DLD1 (cell line): ENCODE data around the gene PLBD2.

Source experiments
- in situ Hi-C: cut with HindIII; loops from 2 replicates; pipeline ENCODE4 v1.10.0; 2017; ENCODE audit warnings: low sequenced_read_pairs

Gene PLBD2

DNA sequence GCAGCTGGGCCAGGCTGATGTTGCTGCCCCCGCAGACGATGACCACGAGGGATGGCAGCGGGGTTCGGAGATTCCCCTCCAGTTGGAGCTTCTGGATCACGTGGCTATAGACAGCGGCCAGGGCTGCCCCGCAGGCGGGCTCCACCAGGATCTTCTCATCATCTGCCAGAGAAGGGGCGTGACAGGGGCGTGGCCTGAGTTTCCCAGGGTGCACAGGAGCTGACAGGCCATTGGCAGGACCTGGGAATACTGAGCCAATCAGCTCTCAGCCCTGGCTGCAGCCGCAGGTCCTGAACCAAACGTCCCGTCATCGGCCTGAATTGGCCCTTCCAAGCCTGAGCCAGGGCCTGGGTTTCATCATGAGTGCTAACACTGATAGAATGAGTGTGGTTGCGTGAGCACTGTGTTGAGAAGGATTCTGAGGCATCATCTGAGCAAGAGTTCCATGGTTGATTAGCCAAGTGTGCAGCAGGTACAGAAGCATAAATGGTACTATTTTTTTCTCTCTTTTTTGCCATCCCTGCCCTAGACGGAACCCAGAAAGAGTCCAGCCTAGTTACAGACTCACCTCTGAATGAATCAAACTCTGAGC lies 34.7 kb downstream of the PLBD2 start:
- in situ Hi-C loops, result no loop called here

DNA sequence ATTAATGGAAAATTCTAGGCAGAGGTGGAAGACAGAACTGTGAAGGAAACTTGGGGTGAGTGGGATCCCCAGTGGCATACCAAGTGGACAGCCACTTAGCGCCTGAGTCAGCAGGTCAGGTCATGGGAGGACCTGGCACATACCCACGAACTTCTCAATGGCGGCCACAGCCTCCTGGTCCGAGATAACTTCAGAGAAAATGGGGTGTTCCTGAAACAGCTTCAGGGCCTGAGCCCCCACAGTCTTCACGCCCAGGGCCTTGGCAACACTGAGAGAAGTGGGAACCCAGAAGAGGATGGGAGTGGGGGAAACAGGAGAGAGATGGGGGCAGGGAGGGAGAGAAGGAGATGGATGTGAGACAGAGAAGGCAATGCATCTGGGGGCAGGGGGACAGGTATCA lies 35.4 kb downstream of the PLBD2 start:
- in situ Hi-C loops, result no loop called here

DNA sequence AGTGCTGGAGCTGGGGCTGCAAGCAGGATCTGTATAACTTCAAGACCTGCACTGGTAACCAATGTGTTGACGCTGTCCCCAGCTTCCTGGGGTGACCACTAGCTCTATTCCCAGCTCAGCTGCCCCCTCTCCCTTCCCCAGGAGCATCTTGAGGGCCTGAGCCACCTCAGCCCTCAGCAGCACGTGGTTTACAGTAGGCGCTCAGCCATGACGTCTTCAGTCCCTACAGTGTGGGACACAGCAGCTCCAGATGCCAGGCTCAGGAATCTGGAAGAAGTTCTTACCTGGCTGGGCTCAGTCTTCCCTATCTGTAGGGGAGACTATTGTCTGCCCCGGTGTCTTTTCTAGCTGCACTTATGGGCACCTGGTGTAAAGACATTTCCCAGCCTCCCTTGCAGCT lies 36.7 kb downstream of the PLBD2 start:
- in situ Hi-C loops, result no loop called here

- in situ Hi-C loops, result no loop called here
Measured at GRCh38 chr12:113396200-113396599, 37.8 kb downstream of the PLBD2 start.

GRCh38 chr12:113396828-113397496 lies 38.6 kb downstream of the PLBD2 start:
- in situ Hi-C loops, result no loop called here

- in situ Hi-C loops, result no loop called here
Measured at GRCh38 chr12:113397497-113398197, 39.3 kb downstream of the PLBD2 start.

DNA sequence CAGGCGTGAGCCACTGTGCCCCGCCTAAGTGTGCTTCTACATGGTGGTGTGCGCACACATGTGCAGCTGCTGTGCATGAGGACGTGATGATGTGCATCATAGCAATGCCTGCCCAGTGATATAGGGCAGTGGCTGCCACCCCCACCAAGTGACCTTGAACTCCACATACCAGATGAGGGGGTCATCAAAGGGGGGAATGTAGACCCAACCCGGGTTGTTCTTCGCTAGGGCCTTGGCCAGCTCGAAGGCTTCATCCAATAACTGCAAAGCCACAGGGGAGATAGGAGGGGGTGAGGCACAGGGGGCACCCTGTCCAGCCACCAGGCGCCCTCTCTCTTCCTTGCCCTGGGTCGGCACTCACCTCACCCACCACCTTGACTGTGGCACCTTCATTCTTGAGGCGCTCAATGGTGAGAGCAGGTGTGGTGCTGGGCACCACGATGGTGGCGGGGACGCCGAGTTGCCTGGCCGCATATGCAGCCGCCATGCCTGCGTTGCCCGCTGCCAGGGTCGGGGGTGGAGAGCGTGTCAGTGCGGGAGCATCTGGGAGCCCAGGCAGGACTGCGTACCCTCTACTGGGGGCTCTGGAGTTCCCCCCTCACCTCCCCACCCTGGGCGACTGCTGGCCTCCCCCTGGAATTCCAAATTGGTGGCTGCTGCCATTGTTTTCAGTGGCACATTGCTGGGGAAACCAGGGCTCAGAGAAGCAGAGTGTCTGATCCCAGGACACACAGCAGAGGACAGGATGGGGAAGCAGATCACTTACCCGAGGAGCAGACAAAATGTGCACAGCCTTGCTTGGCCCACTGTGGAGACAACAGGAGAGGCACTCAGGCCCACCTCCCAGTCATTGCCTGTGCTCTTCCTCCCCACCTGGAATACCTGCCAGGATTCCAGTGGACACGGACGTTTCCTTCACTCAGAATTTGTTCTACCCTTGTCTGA lies 40.2 kb downstream of the PLBD2 start:
- in situ Hi-C loops, result no loop called here

DNA sequence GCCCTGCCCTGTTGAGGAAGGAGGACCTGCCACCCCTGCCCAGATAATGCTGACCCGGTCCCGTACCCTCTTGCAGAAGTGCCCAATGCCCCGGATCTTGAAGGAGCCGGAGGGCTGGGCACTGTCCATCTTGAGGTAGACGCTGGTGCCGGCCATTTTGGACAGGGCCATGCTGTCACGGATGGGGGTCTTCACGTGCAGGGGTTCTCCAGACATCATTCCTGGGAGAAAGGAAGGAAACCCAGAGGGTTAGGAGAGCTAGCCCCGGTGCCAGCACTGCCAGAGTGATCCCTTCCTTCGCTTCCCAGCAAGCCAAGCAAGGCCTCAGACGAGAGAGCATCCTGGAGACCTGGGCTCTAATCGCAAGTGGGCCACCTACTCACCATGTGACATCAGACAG lies 41.1 kb downstream of the PLBD2 start:
- in situ Hi-C loops, result no loop called here

- in situ Hi-C loops, result no loop called here
Measured at GRCh38 chr12:113400362-113400761, 42.0 kb downstream of the PLBD2 start.

DNA sequence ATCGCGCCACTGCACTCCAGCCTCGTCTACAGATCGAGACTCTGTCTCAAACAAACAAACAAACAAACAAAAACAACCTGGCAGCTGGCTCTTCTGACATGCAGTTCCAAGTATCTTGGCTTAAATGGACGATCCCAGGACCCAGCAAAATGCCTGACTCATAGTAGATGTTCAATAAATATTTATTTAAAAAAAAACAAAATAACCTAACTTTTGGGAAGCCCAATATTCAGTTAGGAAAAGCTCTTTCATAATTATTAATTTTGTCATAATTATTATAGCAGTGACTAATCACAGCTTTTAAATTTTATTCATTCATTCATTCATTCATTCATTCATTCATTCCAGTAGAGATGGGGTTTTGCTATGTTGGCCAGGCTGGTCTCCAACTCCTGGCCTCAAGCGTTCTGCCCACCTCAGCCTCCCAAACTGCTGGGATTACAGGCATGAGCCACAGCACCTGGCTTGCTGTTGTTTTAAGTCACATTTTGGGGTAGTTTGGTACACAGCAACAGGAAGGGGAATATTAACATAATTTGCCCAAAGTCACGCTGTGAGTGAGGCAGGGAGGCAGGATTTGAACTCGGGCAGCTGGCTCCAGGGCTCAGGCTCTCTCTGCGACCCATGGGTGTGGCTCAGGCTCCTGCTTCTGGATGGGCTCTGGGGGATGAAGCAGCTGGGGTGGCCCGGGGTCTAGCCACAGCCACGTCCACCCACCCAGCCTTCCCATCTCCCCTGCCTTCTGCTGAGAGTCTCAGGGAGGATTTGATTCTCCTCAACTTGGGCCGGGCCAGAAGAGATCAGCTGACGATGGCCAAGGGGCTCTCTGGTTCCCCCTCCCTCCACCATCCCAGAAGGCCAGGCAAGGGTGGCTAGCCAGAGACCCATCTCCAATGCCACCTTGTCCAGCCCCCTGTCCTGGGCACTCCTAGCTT lies 42.9 kb downstream of the PLBD2 start:
- in situ Hi-C loops, result no loop called here

DNA sequence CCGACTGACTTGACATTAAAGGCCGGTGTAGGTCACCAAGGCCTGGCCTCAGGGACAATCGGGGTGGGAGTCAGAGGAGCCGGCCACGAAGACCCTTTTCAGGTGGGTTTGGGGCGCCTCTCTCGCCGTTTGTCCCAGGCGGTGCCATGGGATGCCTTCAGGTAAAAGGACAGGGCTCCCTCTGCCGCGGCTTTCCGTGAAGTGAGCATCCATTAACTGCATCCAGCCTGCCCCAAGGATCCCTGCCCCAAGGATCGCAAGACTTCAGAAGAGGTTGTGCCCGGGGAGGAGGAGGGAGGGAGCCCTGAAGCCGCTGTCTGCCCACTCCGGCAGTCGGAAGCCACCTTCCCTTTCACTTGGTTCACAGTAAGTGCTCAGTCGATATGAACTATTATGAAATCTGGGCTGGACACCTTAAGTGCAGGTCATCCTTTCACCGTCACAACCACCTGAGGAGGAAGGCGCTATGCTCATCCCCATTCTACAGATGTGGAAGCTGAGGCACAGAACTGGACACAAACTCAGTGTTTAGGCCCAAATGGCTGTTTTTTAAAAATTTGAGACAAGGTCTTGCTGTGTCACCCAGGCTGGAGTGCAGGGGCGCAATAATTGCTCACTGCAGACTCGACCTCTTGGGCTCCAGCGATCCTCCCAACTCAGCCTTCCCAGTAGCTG lies 44.3 kb downstream of the PLBD2 start:
- in situ Hi-C loops, result no loop called here

DNA sequence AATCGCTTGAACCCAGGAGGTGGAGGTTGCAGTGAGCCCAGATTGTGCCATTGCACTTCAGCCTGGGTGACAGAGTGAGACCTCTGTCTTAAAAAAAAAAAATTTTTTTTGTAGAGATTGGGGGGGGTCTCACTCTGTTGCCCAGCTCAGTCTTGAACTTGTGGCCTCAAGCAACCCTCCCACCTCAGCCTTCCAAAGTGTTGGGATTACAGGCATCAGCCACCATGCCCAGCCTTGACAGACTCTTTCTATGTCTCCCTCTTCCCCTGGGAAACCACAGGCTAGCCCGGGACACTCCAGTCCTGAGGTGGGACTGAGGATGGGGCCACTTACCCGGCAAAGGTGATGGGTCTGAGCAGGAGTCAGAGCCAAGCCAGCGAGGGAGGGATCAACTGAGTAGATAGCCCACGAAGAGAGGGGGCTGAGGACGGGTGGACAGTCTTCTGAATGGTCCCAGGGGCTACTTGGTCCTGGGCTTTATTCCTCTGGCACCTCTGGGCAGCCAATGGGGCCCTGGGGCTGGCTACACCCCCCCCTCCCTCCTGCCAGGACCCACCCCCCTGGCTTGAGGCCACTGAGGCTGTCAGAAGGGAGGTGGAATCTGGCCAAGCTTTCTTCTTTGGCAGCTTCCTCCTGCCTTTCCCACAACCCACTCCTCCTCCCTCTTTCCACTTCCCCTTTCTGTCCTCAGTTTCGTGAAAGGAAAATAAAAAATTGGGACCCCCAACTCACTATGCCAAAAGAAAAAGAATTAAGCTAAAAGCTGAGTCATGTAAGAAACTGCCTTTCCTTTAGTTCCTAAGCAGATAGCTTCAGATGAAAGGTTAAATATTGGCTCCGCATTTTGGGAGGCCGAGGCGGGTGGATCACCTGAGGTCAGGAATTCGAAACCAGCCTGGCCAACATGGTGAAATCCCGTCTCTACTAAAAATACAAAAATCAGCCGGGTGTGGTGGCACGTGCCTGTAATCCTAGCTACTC lies 45.3 kb downstream of the PLBD2 start, which contains the start of gene SDS:
SDS (minus strand) TSS at position 453 of the 981 bp plus-strand sequence. CDS start 4,179 bp downstream, outside the sequence.
- in situ Hi-C loops, result no loop called here

GRCh38 chr12:113405694-113406093 lies 47.3 kb downstream of the PLBD2 start:
- in situ Hi-C loops, result no loop called here

GRCh38 chr12:113407931-113408600 lies 49.7 kb downstream of the PLBD2 start:
- in situ Hi-C loops, result no loop called here

DNA sequence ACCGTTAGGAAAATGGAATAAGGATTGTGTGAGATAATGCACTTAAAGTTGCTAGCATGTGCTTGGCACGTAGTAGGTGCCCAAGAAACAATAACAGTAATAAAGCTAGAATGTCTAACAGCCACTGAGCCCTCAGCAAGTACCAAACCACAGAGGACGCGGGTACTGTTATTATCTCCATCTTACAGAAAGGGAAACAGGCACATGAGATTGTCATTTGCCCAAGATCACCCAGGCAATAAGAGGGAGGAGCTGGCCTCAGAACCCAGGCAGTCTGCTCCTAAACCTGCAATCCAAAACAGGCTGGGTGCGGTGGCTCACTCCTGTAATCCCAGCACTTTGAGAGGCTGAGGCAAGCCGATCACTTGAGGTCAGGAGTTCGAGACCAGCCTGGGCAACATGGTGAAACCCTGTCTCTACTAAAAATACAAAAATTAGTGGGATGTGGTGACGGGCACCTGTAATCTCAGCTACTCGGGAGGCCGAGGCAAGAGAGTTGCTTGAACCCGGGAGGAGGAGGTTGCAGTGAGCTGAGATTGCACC lies 50.4 kb downstream of the PLBD2 start:
- in situ Hi-C loops, result no loop called here

DNA sequence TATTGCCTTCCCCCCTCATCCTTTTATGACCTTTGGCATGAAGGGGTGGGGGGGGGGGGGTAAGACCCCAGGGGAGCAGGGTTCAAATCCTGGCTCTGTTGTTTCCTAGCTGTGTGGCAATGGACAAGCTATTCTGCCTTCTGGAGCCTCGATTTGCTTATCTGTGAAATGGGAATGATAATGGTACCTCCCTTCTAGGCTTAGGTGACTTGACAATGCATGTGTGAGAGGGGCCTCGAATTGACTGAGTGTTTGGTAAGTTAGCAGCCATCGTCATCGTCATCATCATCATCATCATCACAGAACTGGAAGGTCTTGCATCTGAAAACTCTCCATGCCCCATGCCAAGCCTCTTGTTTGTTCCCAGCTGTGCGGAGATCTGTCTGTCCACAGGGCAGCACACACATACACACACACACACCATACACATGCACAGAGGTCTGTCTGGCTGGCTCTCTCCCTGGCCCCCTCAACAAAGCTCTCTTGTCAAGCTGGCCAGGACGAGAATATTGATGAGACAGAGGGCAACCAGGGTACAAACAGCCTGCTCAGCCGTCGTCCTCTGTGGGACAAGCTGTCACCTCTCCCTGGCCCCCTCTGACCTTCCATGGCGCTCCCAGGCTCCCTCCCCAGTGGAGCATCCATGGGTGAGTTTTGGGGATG lies 51.2 kb downstream of the PLBD2 start:
- in situ Hi-C loops, result no loop called here

- in situ Hi-C loops, result no loop called here
Measured at GRCh38 chr12:113413488-113413939, 55.1 kb downstream of the PLBD2 start.
